ENCODE results near the gene TSPEAR. TPM values are rescaled to one million over a fixed set of nuclear protein-coding genes. Genes with fewer than 3 reads are reported as not detected.

Gene TSPEAR
- total and polyA plus RNA-seq, 2 donors (not counting 1 experiment from before 2014, with no cell fraction given) = not detected

GRCh38 chr21:44502171-44502958 lies 209.0 kb downstream of the TSPEAR start:
- Histone ChIP-seq H3K4me2 (ENCODE audit: extremely low read depth, insufficient read depth, low read length) (no peak overlapping the region), H3K27me3 (ENCODE audit: control insufficient read depth, insufficient read depth, low read length) (no peaks in the 10 kb centered on the region), H3K9me3 (ENCODE audit: control insufficient read depth, insufficient read depth, low read depth, low read length) (no peaks in the 10 kb centered on the region), H2AFZ (ENCODE audit: low read length) (no peak overlapping the region), H4K20me1 (ENCODE audit: control insufficient read depth, extremely low read depth, insufficient read depth, low read length) (no peaks in the 10 kb centered on the region), H3K4me3 (replicated peaks in 1 of 4; ENCODE audit: control extremely low read depth in 1 of 4, insufficient read depth in 1 of 4, low read depth in 3 of 4, low read length in 4 of 4) (no peak overlapping the region), H3K79me2 (ENCODE audit: control insufficient read depth, insufficient read depth, low read length) (no peaks in the 10 kb centered on the region), H3K4me1 (ENCODE audit: control insufficient read depth, extremely low read depth, insufficient read depth, low read length) (no peaks in the 10 kb centered on the region), H3K36me3 (ENCODE audit: control insufficient read depth, insufficient read depth, low read length) (no peaks in the 10 kb centered on the region), H3K27ac (ENCODE audit: insufficient read depth, low read length) (no peak overlapping the region), H3K9ac (ENCODE audit: insufficient read depth, low read length) (no peak overlapping the region)
- no peak for DNase-seq (ENCODE audit: low read depth in 2 of 2)
- no peak for TF ChIP-seq CTCF (conservative IDR thresholded peaks at IDR 0.05 in 1 of 2, IDR thresholded peaks at IDR 0.05 in 1 of 2; ENCODE audit: low read depth in 1 of 2, low read length in 2 of 2)
- no peak for TF ChIP-seq EZH2 (IDR thresholded peaks at IDR 0.05; ENCODE audit: low read length, missing control alignments)

GRCh38 chr21:44500111-44500510 lies 211.3 kb downstream of the TSPEAR start:
- Histone ChIP-seq H2AFZ (ENCODE audit: low read length) (no peak overlapping the region), H3K4me1 (ENCODE audit: control insufficient read depth, extremely low read depth, insufficient read depth, low read length) (no peaks in the 10 kb centered on the region), H3K9ac (ENCODE audit: insufficient read depth, low read length) (no peak overlapping the region), H3K27ac (ENCODE audit: insufficient read depth, low read length) (no peak overlapping the region), H3K27me3 (ENCODE audit: control insufficient read depth, insufficient read depth, low read length) (no peaks in the 10 kb centered on the region), H3K9me3 (ENCODE audit: control insufficient read depth, insufficient read depth, low read depth, low read length) (no peaks in the 10 kb centered on the region), H3K4me2 (ENCODE audit: extremely low read depth, insufficient read depth, low read length) (no peak overlapping the region), H3K4me3 (replicated peaks in 1 of 4; ENCODE audit: control extremely low read depth in 1 of 4, insufficient read depth in 1 of 4, low read depth in 3 of 4, low read length in 4 of 4) (no peak overlapping the region), H3K36me3 (ENCODE audit: control insufficient read depth, insufficient read depth, low read length) (no peaks in the 10 kb centered on the region), H3K79me2 (ENCODE audit: control insufficient read depth, insufficient read depth, low read length) (no peaks in the 10 kb centered on the region), H4K20me1 (ENCODE audit: control insufficient read depth, extremely low read depth, insufficient read depth, low read length) (no peaks in the 10 kb centered on the region)
- DNase-seq (ENCODE audit: low read depth in 2 of 2) = no peak
- TF ChIP-seq CTCF (conservative IDR thresholded peaks at IDR 0.05 in 1 of 2, IDR thresholded peaks at IDR 0.05 in 1 of 2; ENCODE audit: low read depth in 1 of 2, low read length in 2 of 2) = no peak
- TF ChIP-seq EZH2 (IDR thresholded peaks at IDR 0.05; ENCODE audit: low read length, missing control alignments) = no peak

GRCh38 chr21:44499631-44500030 lies 211.7 kb downstream of the TSPEAR start:
- TF ChIP-seq EZH2 (IDR thresholded peaks at IDR 0.05; ENCODE audit: low read length, missing control alignments) (no peak), CTCF (conservative IDR thresholded peaks at IDR 0.05 in 1 of 2, IDR thresholded peaks at IDR 0.05 in 1 of 2; ENCODE audit: low read depth in 1 of 2, low read length in 2 of 2) (no peak)

More at GRCh38 chr21:44499631-44500030, 211.7 kb downstream of the TSPEAR start:
- H4K20me1 ChIP-seq (ENCODE audit: control insufficient read depth, extremely low read depth, insufficient read depth, low read length) = no peaks in the 10 kb centered on the region
- no peaks in the 10 kb centered on the region for H3K9me3 ChIP-seq (ENCODE audit: control insufficient read depth, insufficient read depth, low read depth, low read length)
- H3K4me3 ChIP-seq (replicated peaks in 1 of 4; ENCODE audit: control extremely low read depth in 1 of 4, insufficient read depth in 1 of 4, low read depth in 3 of 4, low read length in 4 of 4) = no peak overlapping the region
- no peaks in the 10 kb centered on the region for H3K4me1 ChIP-seq (ENCODE audit: control insufficient read depth, extremely low read depth, insufficient read depth, low read length)
- H3K27ac ChIP-seq (ENCODE audit: insufficient read depth, low read length) = no peak overlapping the region
- no peak overlapping the region for H3K9ac ChIP-seq (ENCODE audit: insufficient read depth, low read length)
- no peak for DNase-seq (ENCODE audit: low read depth in 2 of 2)
- no peaks in the 10 kb centered on the region for H3K27me3 ChIP-seq (ENCODE audit: control insufficient read depth, insufficient read depth, low read length)
- no peaks in the 10 kb centered on the region for H3K79me2 ChIP-seq (ENCODE audit: control insufficient read depth, insufficient read depth, low read length)
- H3K36me3 ChIP-seq (ENCODE audit: control insufficient read depth, insufficient read depth, low read length) = no peaks in the 10 kb centered on the region
- H3K4me2 ChIP-seq (ENCODE audit: extremely low read depth, insufficient read depth, low read length) = no peak overlapping the region
- no peak overlapping the region for H2AFZ ChIP-seq (ENCODE audit: low read length)

Measured in fibroblast of lung (primary cell).